Stimulated activated CD8-positive, alpha-beta memory T cell treated with anti-CD3 and anti-CD28 coated beads, Interleukin-12 subunit alpha, Interleukin-12 subunit beta, amount 100 ng/mL, for 24 hours (primary cell): ENCODE measurements around the gene ASB18.
"Not testable (repeated sequence)": the region's sequence is repeated elsewhere in the genome, so short reads cannot be mapped to it uniquely, and the experiment has no call there.

Experiments used
- DNase-seq: peaks from one replicate; pipeline ENCODE4 v3.0.0-alpha.2; 2020; ENCODE audit errors: extremely low read depth

Gene ASB18

GRCh38 chr2:236264256-236264655 lies at the start of gene ASB18:
Gene ASB18, minus strand, starts transcription at chr2:236264406. Its CDS starts 61 bp downstream, at chr2:236264345.
- no peak for DNase-seq

GRCh38 chr2:236311286-236311685 lies 47.1 kb upstream of the ASB18 start:
- DNase-seq: no peak

GRCh38 chr2:236309669-236310029 lies 45.4 kb upstream of the ASB18 start:
- DNase-seq: no peak

- no peak for DNase-seq
Observed at GRCh38 chr2:236308855-236309668, 44.9 kb upstream of the ASB18 start.

DNA sequence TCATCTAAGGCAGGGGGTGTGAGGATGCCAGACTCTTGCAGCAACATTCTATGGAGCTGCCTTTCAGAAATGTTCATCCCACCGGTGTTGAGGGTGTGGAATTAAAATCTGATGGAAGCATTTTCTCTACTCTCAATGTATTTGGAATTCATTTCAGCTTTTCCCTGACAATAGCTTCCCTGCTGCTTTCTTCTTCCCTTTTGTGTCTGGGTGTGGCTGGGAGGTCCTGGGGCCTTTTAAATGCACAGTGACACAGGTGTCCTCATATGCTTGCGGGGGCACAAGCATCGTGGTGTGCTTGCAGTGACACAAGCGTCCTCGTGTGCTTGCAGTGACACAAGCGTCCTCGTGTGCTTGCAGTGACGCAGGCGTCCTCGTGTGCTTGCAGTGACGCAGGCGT lies 43.4 kb upstream of the ASB18 start:
- no peak for DNase-seq

GRCh38 chr2:236306825-236307540 lies 42.8 kb upstream of the ASB18 start:
- no peak for DNase-seq

- no peak for DNase-seq
Observed at GRCh38 chr2:236305964-236306605, 41.9 kb upstream of the ASB18 start.

- DNase-seq: no peak
Observed at GRCh38 chr2:236305531-236305930, 41.3 kb upstream of the ASB18 start.

DNA sequence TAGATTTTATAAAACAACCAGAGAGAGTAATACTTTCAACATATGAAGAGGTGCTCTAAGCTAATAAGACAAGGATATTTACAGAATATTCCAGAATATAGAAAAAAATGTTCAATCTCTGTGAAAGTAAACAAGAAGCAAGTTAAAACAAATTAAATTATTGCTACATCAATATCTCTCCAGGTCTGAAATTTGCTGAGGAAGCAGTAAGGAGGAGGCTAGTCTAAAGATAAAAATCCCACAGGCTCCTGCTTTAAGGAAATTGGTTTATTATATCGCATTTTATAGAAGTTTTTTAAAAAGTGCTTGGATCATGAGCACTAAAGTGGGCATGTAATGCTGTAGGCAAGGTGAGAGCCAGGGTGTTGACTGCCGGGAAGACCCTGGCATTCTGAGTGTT lies 39.7 kb upstream of the ASB18 start:
- DNase-seq: no peak

DNA sequence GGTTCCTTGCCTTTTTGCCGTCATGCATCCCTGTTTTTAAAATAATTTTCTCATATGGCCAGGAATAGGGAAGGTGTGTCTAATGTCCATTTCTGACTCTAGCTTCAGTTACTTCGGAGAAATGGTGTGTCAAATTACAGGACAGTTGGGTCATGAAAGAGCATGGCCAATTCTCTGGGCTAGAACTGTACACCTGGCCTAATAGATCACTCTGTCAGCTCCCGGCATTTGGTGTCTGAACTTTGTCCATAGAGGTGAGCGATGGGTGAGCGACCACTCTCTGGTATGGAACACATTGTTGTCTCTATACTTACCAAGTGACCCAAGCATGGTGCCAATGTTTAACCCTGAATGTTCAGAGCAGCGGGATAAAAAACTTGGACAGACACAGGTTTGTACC lies 38.3 kb upstream of the ASB18 start:
- DNase-seq: no peak

DNA sequence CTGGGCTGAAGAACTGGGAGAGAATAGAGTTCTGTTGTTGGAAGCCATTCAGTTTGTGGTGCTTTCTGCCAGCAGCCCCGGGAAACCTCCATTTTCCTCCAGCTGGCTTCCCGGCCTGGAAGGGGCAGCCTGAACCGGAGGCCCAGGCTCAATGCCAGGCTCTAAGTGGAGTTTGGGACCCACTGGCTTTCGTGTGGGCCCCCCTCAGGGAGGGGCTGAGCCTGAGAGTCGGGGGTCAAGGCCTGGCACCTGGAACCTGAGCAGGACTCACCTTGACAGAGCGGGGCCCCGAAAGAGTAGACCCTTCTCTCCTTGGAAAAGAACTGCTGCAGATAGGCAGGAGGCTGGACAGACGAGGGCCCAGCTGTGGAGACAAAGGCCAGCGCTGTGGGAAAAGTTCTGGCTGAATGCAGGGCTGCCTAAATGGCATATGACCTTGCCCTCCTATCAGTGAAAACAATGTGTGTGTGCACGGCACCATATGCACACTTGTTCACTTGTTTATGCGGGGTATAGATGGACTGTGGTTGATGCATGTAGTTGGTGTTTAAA lies 34.8 kb upstream of the ASB18 start:
- DNase-seq: no peak

GRCh38 chr2:236295481-236295880 lies 31.3 kb upstream of the ASB18 start:
- DNase-seq: no peak

DNA sequence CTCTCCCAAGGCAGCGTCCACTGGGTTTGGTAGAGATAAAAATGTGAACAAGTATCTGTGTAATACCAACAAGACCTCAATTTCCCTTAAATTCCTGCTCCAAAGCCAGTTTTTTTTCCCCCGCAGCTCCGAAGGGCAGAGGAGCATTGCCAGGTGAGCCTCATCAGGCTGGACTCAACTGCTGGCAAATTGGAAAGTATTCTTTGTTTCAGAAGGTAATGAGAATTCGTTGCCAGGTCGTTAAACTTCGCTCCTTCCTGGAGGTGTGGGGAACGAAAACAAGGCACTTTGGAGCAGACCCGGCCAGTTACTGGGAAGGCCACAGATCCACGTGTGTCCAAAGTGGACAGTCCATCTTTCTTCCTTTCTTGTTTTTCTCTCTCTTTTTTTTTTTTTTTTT lies 30.4 kb upstream of the ASB18 start:
- no peak for DNase-seq

DNA sequence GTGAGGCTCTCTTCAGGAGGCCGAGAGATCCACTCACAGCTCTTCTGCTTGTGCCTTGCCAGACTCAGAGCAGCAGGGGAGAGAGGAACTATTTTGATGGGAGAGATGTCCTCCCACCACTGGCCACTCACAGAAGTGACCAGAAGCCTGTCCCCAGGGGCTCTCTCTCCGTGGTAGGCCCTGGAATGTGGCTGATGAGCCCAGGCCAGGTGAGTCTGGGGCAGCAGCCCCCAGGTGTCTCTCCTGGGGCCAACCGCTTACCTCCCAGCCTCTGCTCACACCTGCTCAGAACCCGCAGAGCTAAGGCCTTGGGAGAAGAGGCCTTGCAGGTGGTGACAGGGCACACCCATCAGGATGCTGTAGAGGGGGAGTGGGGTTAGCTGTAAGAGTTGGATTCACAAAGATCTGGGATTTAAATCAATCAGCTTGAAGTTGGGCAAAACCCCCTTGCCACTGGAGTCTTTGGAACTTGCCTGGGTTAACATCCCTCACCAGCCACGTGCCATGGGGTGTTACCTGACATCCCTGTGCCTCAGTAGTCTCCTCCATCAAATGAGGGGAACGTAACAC lies 29.1 kb upstream of the ASB18 start:
- no peak for DNase-seq

DNA sequence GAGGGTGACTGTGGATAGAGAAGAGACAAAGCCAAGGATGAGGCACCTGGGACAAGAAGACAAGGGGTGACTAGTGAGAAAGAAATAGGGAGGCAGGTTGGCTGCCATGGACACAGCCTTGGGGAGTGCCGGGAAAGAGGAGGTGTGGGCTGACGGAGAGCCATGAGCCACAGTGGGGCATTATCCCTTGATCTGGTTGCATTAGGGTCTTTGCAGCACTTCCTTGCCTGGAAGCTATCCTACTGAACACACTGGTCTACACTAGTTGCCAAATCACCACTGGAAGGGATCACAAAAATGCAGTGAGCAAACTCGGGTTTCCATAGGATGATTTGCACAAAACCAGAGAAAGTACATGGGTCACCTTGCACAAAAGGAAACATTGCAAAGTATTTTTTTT lies 27.7 kb upstream of the ASB18 start:
- no peak for DNase-seq

GRCh38 chr2:236291476-236291875 lies 27.3 kb upstream of the ASB18 start:
- DNase-seq: no peak

- DNase-seq: no peak
Observed at GRCh38 chr2:236290742-236291425, 26.7 kb upstream of the ASB18 start.

DNA sequence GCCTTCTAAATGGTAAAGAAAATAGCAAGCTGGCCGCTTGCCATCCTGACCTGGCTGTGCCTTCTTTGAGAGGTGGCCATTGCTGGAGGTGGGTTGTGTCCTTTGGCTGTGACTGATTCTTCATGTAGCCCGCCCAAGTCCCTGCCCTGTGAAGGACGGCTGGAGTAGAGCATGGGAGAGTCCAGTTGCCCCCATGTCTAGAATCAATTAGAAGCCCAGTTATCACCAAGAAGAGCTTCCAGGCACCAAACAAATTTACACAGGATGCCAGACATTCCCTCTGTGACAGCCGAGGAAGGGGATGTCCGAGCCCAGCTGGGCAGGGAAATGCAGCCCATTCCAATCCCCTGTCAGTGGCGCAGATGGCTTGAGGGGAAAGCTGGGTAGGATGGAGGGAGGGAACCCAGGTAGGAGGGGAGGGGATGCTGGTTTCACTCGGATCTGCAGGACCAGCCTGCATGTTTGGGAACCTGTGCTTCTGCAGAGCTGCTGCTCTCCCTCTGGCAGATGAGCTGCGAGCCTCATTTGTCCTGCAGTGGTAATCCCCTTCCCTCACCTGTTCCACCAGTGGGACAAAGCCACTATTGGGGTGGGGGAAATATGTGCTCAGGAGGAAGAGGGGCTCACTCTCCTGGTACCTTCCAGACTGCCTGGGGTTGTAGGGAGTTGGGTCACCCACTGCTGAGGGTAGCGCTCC lies 25.7 kb upstream of the ASB18 start:
- DNase-seq: no peak

GRCh38 chr2:236288373-236288772 lies 24.2 kb upstream of the ASB18 start:
- DNase-seq: not testable (repeated sequence)

GRCh38 chr2:236287656-236288055 lies 23.4 kb upstream of the ASB18 start:
- no peak for DNase-seq
